Pancreas (tissue), 10 donors: Measurements from ENCODE around the gene UBE3D. TPM values are rescaled to one million over a fixed set of nuclear protein-coding genes. Genes with fewer than 3 reads are reported as not detected.

Source experiments
- ATAC-seq, 4 donors: fragments of 200-7000 bp; cut with Tn5 transposase; one replicate each; pipeline versions ENCODE4 v1.8.0 to v1.9.1; 2020; ENCODE audit warnings: mild to moderate bottlenecking in 4 of 4, moderate library complexity in 4 of 4
- DNase-seq, 6 donors: peaks; one replicate each; pipeline ENCODE4 v3.0.0-alpha.2; 2020
- FAIRE-seq: peaks from 2 replicates; lab custom pipeline; 2012; peaks lifted over from hg19 to GRCh38; lab: Jason Lieb, UNC
- H3K27ac ChIP-seq, 4 donors: fragments of 200-600 bp; sonication (generic); 1 replicate in 3 of 4; 2 replicates in 1 of 4; pipeline versions ENCODE4 v1.5.0 to v1.8.0; 2020
- H3K27me3 ChIP-seq, 4 donors: fragments of 200-600 bp; one replicate each; pipeline ENCODE4 v1.8.0; 2021
- H3K36me3 ChIP-seq, 3 donors: fragments of 200-600 bp; sonication (generic) in 1 of 3; one replicate each; pipeline versions ENCODE4 v1.5.0 to v1.8.0; 2020 to 2021
- H3K4me1 ChIP-seq, 3 donors: fragments of 200-600 bp; one replicate each; pipeline ENCODE4 v1.8.0; 2021
- H3K4me3 ChIP-seq, 4 donors: fragments of 200-600 bp; sonication (generic) in 2 of 4; one replicate each; pipeline versions ENCODE4 v1.5.0 to v1.8.0; 2020 to 2021
- H3K9me3 ChIP-seq, 4 donors: fragments of 200-600 bp; one replicate each; pipeline ENCODE4 v1.8.0; 2021
- CTCF ChIP-seq, 4 donors: fragments of 200-600 bp; sonication (generic) in 3 of 4; IDR thresholded peaks; one replicate each; pipeline versions ENCODE4 v1.5.0 to v1.8.0; 2021; ENCODE audit warnings: antibody characterized with exemption in 4 of 4
- WGBS, 2 donors: extraction: QIAGEN DNeasy Blood & Tissue Kit; methylation state at CpG; one replicate each; pipeline ENCODE4 v1.1.7; 2013; 5-methylcytosine and 5-hydroxymethylcytosine counted together
- intact Hi-C, 3 donors: fragments of 100-400 bp; cut with DNase I; formaldehyde crosslinking; loops; one replicate each; pipeline versions ENCODE4 v1.11.1 to v1.14.2; 2022
- polyA plus RNA-seq, 2 donors: library from polyadenylated mRNA; stranded (reverse); fragments of 200-250 nt; gene quantifications; one replicate each; pipeline ENCODE4 v1.2.3, GENCODE V29; 2013
- total RNA-seq, 6 donors: library from RNA; stranded (reverse); fragmentation: NEBNext Ultra II Directional in 4 of 6; extraction: Animal tissue kit (Norgen Biotek cat#: 25700) in 4 of 6; gene quantifications; one replicate each; pipeline versions ENCODE4 v1.2.1 to v1.2.4, GENCODE V29; 2021 to 2023
- donor health status: healthy with polysubstance abuse.
- donor health status: DM: no; HTN: no; CAD: no; lungs with moderate emphysema.
- donor health status: DM: no; HTN: no; CAD: no.
- donor health status: control.
- donor health status: control.
- donor health status: Bipolar disorder and iron deficiency.
- donor health status: DM: yes; HTN: yes; CAD: no.
- donor health status: DM: no; HTN: no; CAD: no.
- donor health status: DM: no; HTN: no; CAD: no.
- donor health status: DM: yes; HTN: yes; CAD: no.

Gene UBE3D
- total and polyA plus RNA-seq, 8 donors, result 3.2 to 6.9 (median 4.1) TPM

GRCh38 chr6:82987951-82988350, 77.7 kb downstream of the UBE3D start:
- TF ChIP-seq CTCF (IDR thresholded peaks at IDR 0.05), result no peak
- intact Hi-C loops, result no loop called here
- ATAC-seq (no peak), DNase-seq (no peak), FAIRE-seq (no peak)
- no peaks in the 10 kb centered on the region for H3K9me3 ChIP-seq
- H3K4me3 ChIP-seq, result no peak overlapping the region
- H3K27ac ChIP-seq, result no peak overlapping the region
- no peaks in the 10 kb centered on the region for H3K27me3 ChIP-seq
- H3K36me3 ChIP-seq, result no peaks in the 10 kb centered on the region
- 50 to 54% methylated on average over 3 of the region's 3 CpGs for WGBS, 2 donors
- H3K4me1 ChIP-seq, result no peaks in the 10 kb centered on the region

- WGBS, 2 donors, result 90 to 97% methylated on average over 2 of the region's 2 CpGs
- DNase-seq (no peak), FAIRE-seq (no peak), ATAC-seq (no peak)
- intact Hi-C loops, result no loop called here
- Histone ChIP-seq H3K4me3 (no peak overlapping the region), H3K27ac (no peak overlapping the region), H3K27me3 (no peaks in the 10 kb centered on the region), H3K4me1 (no peaks in the 10 kb centered on the region), H3K36me3 (no peaks in the 10 kb centered on the region), H3K9me3 (no peaks in the 10 kb centered on the region)
- TF ChIP-seq CTCF (IDR thresholded peaks at IDR 0.05), result no peak
These were observed 78.2 kb downstream of the UBE3D start for GRCh38 chr6:82987416-82987815.

DNA sequence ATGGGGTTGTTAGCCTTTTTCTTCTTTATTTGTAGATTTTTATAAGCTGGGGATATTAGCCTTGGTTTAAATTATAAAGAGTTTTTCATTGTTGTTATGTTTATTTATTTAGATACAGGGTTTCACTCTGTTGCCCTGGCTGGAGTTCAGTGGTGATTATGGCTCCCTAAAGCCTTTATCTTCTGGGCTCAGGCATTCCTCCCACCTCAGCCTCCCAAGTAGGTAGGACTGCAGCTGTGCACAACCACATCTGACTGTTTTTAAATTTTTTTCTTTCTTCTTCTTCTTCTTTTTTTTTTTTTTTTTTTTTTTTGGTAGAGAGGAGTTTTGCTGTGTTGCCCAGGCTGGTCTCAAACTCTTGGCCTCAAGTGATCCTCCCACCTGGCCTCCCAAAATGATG, 80.9 kb downstream of the UBE3D start:
- Histone ChIP-seq H3K27me3 (no peaks in the 10 kb centered on the region), H3K4me3 (no peak overlapping the region), H3K36me3 (no peaks in the 10 kb centered on the region), H3K4me1 (no peaks in the 10 kb centered on the region), H3K27ac (no peak overlapping the region), H3K9me3 (no peaks in the 10 kb centered on the region)
- ATAC-seq (no peak), DNase-seq (no peak), FAIRE-seq (no peak)
- intact Hi-C loops, result no loop called here
- no peak for TF ChIP-seq CTCF (IDR thresholded peaks at IDR 0.05)

DNA sequence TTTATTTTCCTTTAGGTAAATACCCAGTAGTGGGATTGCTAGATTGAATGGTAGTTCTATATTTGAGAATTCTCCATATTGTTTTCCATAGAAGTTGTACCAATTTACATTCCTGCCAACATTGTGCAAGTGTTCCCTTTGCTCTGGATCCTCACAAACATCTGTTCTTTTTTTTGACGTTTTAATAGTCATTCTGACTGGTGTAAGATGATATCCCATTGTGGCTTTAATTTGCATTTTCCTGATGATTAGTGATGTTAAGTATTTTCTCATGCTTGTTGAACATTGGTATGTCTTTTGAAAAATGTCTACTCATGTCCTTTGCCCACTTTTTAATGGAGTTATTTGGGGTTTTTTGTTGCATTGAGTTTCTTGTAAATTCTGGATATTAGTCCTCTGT, 85.6 kb downstream of the UBE3D start:
- FAIRE-seq, result no peak
- Histone ChIP-seq H3K27ac (no peak overlapping the region), H3K4me1 (no peaks in the 10 kb centered on the region), H3K27me3 (no peaks in the 10 kb centered on the region), H3K36me3 (no peaks in the 10 kb centered on the region), H3K4me3 (no peak overlapping the region), H3K9me3 (no peaks in the 10 kb centered on the region)
- intact Hi-C loops, result no loop called here
- no peak for TF ChIP-seq CTCF (IDR thresholded peaks at IDR 0.05)
- no peak for DNase-seq
- no peak for ATAC-seq
- WGBS, 2 donors, result 50 to 53% methylated on average over 1 of the region's 1 CpG

DNA sequence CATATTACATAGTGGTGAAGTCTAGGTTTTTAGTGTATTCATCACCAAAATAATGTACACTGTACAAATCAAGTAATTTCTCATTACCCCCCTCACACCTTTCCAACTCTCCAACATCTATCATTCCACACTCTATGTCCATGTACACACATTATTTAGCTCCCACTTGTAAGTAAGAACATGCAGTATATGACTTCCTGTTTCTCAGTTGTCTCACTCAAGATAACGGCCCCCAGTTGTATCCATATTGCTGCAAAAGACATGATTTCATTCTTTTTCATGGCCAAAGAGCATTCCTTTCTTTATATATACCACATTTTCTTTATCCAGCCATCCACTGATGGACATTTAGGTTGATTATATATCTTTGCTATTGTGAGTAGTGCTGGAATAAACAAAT, 86.0 kb downstream of the UBE3D start:
- ATAC-seq (no peak), FAIRE-seq (no peak), DNase-seq (no peak)
- Histone ChIP-seq H3K4me1 (no peaks in the 10 kb centered on the region), H3K27ac (no peak overlapping the region), H3K36me3 (no peaks in the 10 kb centered on the region), H3K27me3 (no peaks in the 10 kb centered on the region), H3K9me3 (no peaks in the 10 kb centered on the region), H3K4me3 (no peak overlapping the region)
- TF ChIP-seq CTCF (IDR thresholded peaks at IDR 0.05), result no peak
- WGBS, 2 donors, result 86 to 87% methylated on average over 1 of the region's 1 CpG
- intact Hi-C loops, result no loop called here
